Measurements from ENCODE around the gene SNX3.

The SNX3 gene

GRCh38 chr6:108228416-108228815 lies 32.4 kb downstream of the SNX3 start:
- TF ChIP-seq ZNF70 (CRISPR knock-in tag; IDR thresholded peaks at IDR 0.05) (no peak), ZNF565 (CRISPR knock-in tag; conservative IDR thresholded peaks at IDR 0.05; ENCODE audit: low read depth) (no peak), ZC3H10 (CRISPR knock-in tag; IDR thresholded peaks at IDR 0.05) (no peak), OSR1 (CRISPR knock-in tag; IDR thresholded peaks at IDR 0.05) (no peak), ESRRG (CRISPR knock-in tag; IDR thresholded peaks at IDR 0.05) (no peak), PATZ1 (CRISPR knock-in tag; IDR thresholded peaks at IDR 0.05; ENCODE audit: borderline replicate concordance) (no peak), POU6F1 (CRISPR knock-in tag; IDR thresholded peaks at IDR 0.05; ENCODE audit: borderline replicate concordance, low read depth) (no peak), RARB (CRISPR knock-in tag; IDR thresholded peaks at IDR 0.05) (no peak), PPARA (CRISPR knock-in tag; IDR thresholded peaks at IDR 0.05; ENCODE audit: borderline replicate concordance) (no peak), ZFP30 (CRISPR knock-in tag; IDR thresholded peaks at IDR 0.05) (no peak), SNAI2 (CRISPR knock-in tag; IDR thresholded peaks at IDR 0.05) (no peak), ZFP3 (CRISPR knock-in tag; IDR thresholded peaks at IDR 0.05) (no peak), CSRNP3 (CRISPR knock-in tag; IDR thresholded peaks at IDR 0.05) (no peak), TSHZ2 (CRISPR knock-in tag; IDR thresholded peaks at IDR 0.05) (no peak), BACH2 (CRISPR knock-in tag; IDR thresholded peaks at IDR 0.05; ENCODE audit: borderline replicate concordance) (no peak), ZNF8 (CRISPR knock-in tag; IDR thresholded peaks at IDR 0.05) (no peak), GLIS3 (CRISPR knock-in tag; IDR thresholded peaks at IDR 0.05) (no peak), CREB5 (CRISPR knock-in tag; IDR thresholded peaks at IDR 0.05; ENCODE audit: low read depth) (no peak), ARNTL (CRISPR knock-in tag; IDR thresholded peaks at IDR 0.05; ENCODE audit: borderline replicate concordance, low read depth) (no peak), TOX (CRISPR knock-in tag; IDR thresholded peaks at IDR 0.05; ENCODE audit: borderline replicate concordance) (no peak)
- no peak for ATAC-seq

- ATAC-seq, result no peak
- TF ChIP-seq ZNF8 (CRISPR knock-in tag; IDR thresholded peaks at IDR 0.05), result no peak
- no peak for TF ChIP-seq TSHZ2 (CRISPR knock-in tag; IDR thresholded peaks at IDR 0.05)
- no peak for TF ChIP-seq ZFP30 (CRISPR knock-in tag; IDR thresholded peaks at IDR 0.05)
- TF ChIP-seq ZNF565 (CRISPR knock-in tag; conservative IDR thresholded peaks at IDR 0.05; ENCODE audit: low read depth), result no peak
- TF ChIP-seq ZNF70 (CRISPR knock-in tag; IDR thresholded peaks at IDR 0.05), result no peak
- no peak for TF ChIP-seq CSDC2 (CRISPR knock-in tag; IDR thresholded peaks at IDR 0.05)
- TF ChIP-seq OSR1 (CRISPR knock-in tag; IDR thresholded peaks at IDR 0.05), result no peak
- TF ChIP-seq RARB (CRISPR knock-in tag; IDR thresholded peaks at IDR 0.05), result no peak
- no peak for TF ChIP-seq BACH2 (CRISPR knock-in tag; IDR thresholded peaks at IDR 0.05; ENCODE audit: borderline replicate concordance)
- TF ChIP-seq ESRRG (CRISPR knock-in tag; IDR thresholded peaks at IDR 0.05), result no peak
- TF ChIP-seq CREB5 (CRISPR knock-in tag; IDR thresholded peaks at IDR 0.05; ENCODE audit: low read depth), result no peak
- no peak for TF ChIP-seq PPARA (CRISPR knock-in tag; IDR thresholded peaks at IDR 0.05; ENCODE audit: borderline replicate concordance)
- no peak for TF ChIP-seq ZC3H10 (CRISPR knock-in tag; IDR thresholded peaks at IDR 0.05)
- TF ChIP-seq POU6F1 (CRISPR knock-in tag; IDR thresholded peaks at IDR 0.05; ENCODE audit: borderline replicate concordance, low read depth), result no peak
- no peak for TF ChIP-seq ZFP3 (CRISPR knock-in tag; IDR thresholded peaks at IDR 0.05)
These were observed 33.5 kb downstream of the SNX3 start for GRCh38 chr6:108227290-108227689.

All from SK-N-SH treated with all-trans-retinoic acid at 6 μM for 48 hours (cell line).